MG63 (cell line): ENCODE data around the gene MAP2K7. TPM values are rescaled to one million over a fixed set of nuclear protein-coding genes. Genes with fewer than 3 reads are reported as not detected.

ENCODE experiments used
- DNase-seq: peaks from one replicate; pipeline ENCODE4 v3.0.0-alpha.2; 2020
- H3K27me3 ChIP-seq: fragments of 250-450 bp; sonication (Bioruptor Pico); 2 replicates; pipeline ENCODE4 v1.5.1; 2020; ENCODE audit warnings: mild to moderate bottlenecking, moderate library complexity
- H3K36me3 ChIP-seq: fragments of 250-450 bp; sonication (Bioruptor Pico); 2 replicates; pipeline ENCODE4 v1.5.1; 2020; ENCODE audit warnings: mild to moderate bottlenecking, moderate library complexity
- H3K4me3 ChIP-seq: fragments of 250-450 bp; sonication (Bioruptor Pico); 2 replicates; pipeline ENCODE4 v1.5.1; 2020; ENCODE audit warnings: mild to moderate bottlenecking, moderate library complexity
- H3K9me3 ChIP-seq: fragments of 250-450 bp; sonication (Bioruptor Pico); 2 replicates; pipeline ENCODE4 v1.5.1; 2020; ENCODE audit warnings: mild to moderate bottlenecking, moderate library complexity
- total RNA-seq: library from RNA; depleted of rRNA; stranded (reverse); fragments of >200 nt; shearing (Covaris generic); gene quantifications from 2 replicates; pipeline ENCODE4 v1.2.3, GENCODE V29; 2014; ENCODE audit warnings: low replicate concordance

The MAP2K7 gene
- total RNA-seq, 1 experiment from 2014 or later, result 38.6 TPM

- DNase-seq, result no peak
- H3K9me3 ChIP-seq, result no peaks in the 10 kb centered on the region
- no peak overlapping the region for H3K4me3 ChIP-seq
- no peaks in the 10 kb centered on the region for H3K27me3 ChIP-seq
- peaks cover 28% of the 10 kb centered on the region for H3K36me3 ChIP-seq
Measured at GRCh38 chr19:7895565-7895964, 8.1 kb upstream of the MAP2K7 start.

GRCh38 chr19:7897292-7897691 lies 6.4 kb upstream of the MAP2K7 start:
- Histone ChIP-seq H3K9me3 (no peaks in the 10 kb centered on the region), H3K4me3 (no peak overlapping the region), H3K27me3 (no peaks in the 10 kb centered on the region), H3K36me3 (peaks cover 38% of the 10 kb centered on the region)
- DNase-seq, result no peak

GRCh38 chr19:7898967-7899366 lies 4.7 kb upstream of the MAP2K7 start:
- Histone ChIP-seq H3K27me3 (no peaks in the 10 kb centered on the region), H3K4me3 (no peak overlapping the region)
- no peak for DNase-seq

GRCh38 chr19:7899751-7900378 lies 3.8 kb upstream of the MAP2K7 start:
- DNase-seq, result no peak
- Histone ChIP-seq H3K27me3 (no peaks in the 10 kb centered on the region), H3K4me3 (no peak overlapping the region), H3K36me3 (peaks cover 48% of the 10 kb centered on the region), H3K9me3 (no peaks in the 10 kb centered on the region)

More at GRCh38 chr19:7898967-7899366, 4.7 kb upstream of the MAP2K7 start:
- H3K36me3 ChIP-seq, result peaks cover 43% of the 10 kb centered on the region
- H3K9me3 ChIP-seq, result no peaks in the 10 kb centered on the region

- no peak for DNase-seq
- Histone ChIP-seq H3K4me3 (no peak overlapping the region), H3K27me3 (no peaks in the 10 kb centered on the region), H3K9me3 (no peaks in the 10 kb centered on the region), H3K36me3 (peaks cover 54% of the 10 kb centered on the region)
Measured at GRCh38 chr19:7900401-7900870, 3.2 kb upstream of the MAP2K7 start.

GRCh38 chr19:7900931-7901330 lies 2.7 kb upstream of the MAP2K7 start:
- DNase-seq, result no peak
- Histone ChIP-seq H3K36me3 (peaks cover 54% of the 10 kb centered on the region), H3K4me3 (no peak overlapping the region), H3K27me3 (no peaks in the 10 kb centered on the region), H3K9me3 (no peaks in the 10 kb centered on the region)

GRCh38 chr19:7901337-7901736 lies 2.3 kb upstream of the MAP2K7 start:
- peaks cover 58% of the 10 kb centered on the region for H3K36me3 ChIP-seq
- H3K27me3 ChIP-seq, result no peaks in the 10 kb centered on the region
- no peaks in the 10 kb centered on the region for H3K9me3 ChIP-seq
- DNase-seq, result no peak
- H3K4me3 ChIP-seq, result no peak overlapping the region

GRCh38 chr19:7902796-7903243 lies 857 bp upstream of the MAP2K7 start:
- Histone ChIP-seq H3K36me3 (peaks cover 69% of the 10 kb centered on the region), H3K27me3 (no peaks in the 10 kb centered on the region), H3K4me3 (peak overlapping the region; percentile 83), H3K9me3 (no peaks in the 10 kb centered on the region)
- DNase-seq, result no peak

GRCh38 chr19:7904074-7905020 lies 670 bp downstream of the MAP2K7 start:
- DNase-seq, result peak; percentile 47
- Histone ChIP-seq H3K9me3 (no peaks in the 10 kb centered on the region), H3K27me3 (no peaks in the 10 kb centered on the region), H3K4me3 (peak overlapping the region; percentile 99), H3K36me3 (peaks cover 68% of the 10 kb centered on the region)

- Histone ChIP-seq H3K36me3 (peaks cover 68% of the 10 kb centered on the region), H3K4me3 (peak overlapping the region; percentile 99), H3K9me3 (no peaks in the 10 kb centered on the region), H3K27me3 (no peaks in the 10 kb centered on the region)
- DNase-seq, result no peak
Measured at GRCh38 chr19:7905268-7905667, 1.6 kb downstream of the MAP2K7 start.

- no peaks in the 10 kb centered on the region for H3K9me3 ChIP-seq
- no peak for DNase-seq
- H3K36me3 ChIP-seq, result peaks cover 74% of the 10 kb centered on the region
- H3K27me3 ChIP-seq, result no peaks in the 10 kb centered on the region
- H3K4me3 ChIP-seq, result no peak overlapping the region
Measured at GRCh38 chr19:7905859-7906258, 2.2 kb downstream of the MAP2K7 start.

GRCh38 chr19:7907122-7907521 lies 3.4 kb downstream of the MAP2K7 start:
- Histone ChIP-seq H3K27me3 (no peaks in the 10 kb centered on the region), H3K9me3 (no peaks in the 10 kb centered on the region), H3K4me3 (no peak overlapping the region), H3K36me3 (peaks cover 77% of the 10 kb centered on the region)
- DNase-seq, result no peak

GRCh38 chr19:7907544-7907943 lies 3.9 kb downstream of the MAP2K7 start:
- H3K36me3 ChIP-seq, result peaks cover 76% of the 10 kb centered on the region
- H3K4me3 ChIP-seq, result no peak overlapping the region
- no peaks in the 10 kb centered on the region for H3K27me3 ChIP-seq
- no peaks in the 10 kb centered on the region for H3K9me3 ChIP-seq
- no peak for DNase-seq

- H3K9me3 ChIP-seq, result no peaks in the 10 kb centered on the region
- H3K27me3 ChIP-seq, result no peaks in the 10 kb centered on the region
- H3K36me3 ChIP-seq, result peaks cover 77% of the 10 kb centered on the region
- no peak for DNase-seq
- H3K4me3 ChIP-seq, result no peak overlapping the region
Measured at GRCh38 chr19:7908078-7908699, 4.5 kb downstream of the MAP2K7 start.

- no peaks in the 10 kb centered on the region for H3K9me3 ChIP-seq
- DNase-seq, result no peak
- H3K27me3 ChIP-seq, result no peaks in the 10 kb centered on the region
- H3K36me3 ChIP-seq, result peaks cover 77% of the 10 kb centered on the region
- no peak overlapping the region for H3K4me3 ChIP-seq
Measured at GRCh38 chr19:7908742-7909461, 5.2 kb downstream of the MAP2K7 start.

- Histone ChIP-seq H3K4me3 (no peak overlapping the region), H3K27me3 (peaks cover 1% of the 10 kb centered on the region; the same call in 1 of the 2 replicates), H3K9me3 (no peaks in the 10 kb centered on the region), H3K36me3 (peaks cover 72% of the 10 kb centered on the region)
- DNase-seq, result no peak
Measured at GRCh38 chr19:7909471-7910067, 5.9 kb downstream of the MAP2K7 start.
